Measurements from ENCODE around the gene SLC25A23. TPM values are rescaled to one million over a fixed set of nuclear protein-coding genes. Genes with fewer than 3 reads are reported as not detected.

The SLC25A23 gene
- total and polyA plus RNA-seq, 4 donors = 9.3 to 34.6 (median 22.7) TPM

- Histone ChIP-seq H3K27me3 (ENCODE audit: control insufficient read depth in 4 of 4, insufficient read depth in 4 of 4, low read length in 3 of 4) (no peaks in the 10 kb centered on the region), H3K9ac (ENCODE audit: low read depth in 1 of 2, low read length in 2 of 2) (no peak overlapping the region), H3K9me3 (ENCODE audit: control insufficient read depth in 4 of 4, low read length in 3 of 4) (no peaks in the 10 kb centered on the region), H3K4me3 (ENCODE audit: low read depth in 1 of 3, low read length in 3 of 3) (peak overlapping the region in 2 of 3 donors; percentile 7 to 42), H3K36me3 (ENCODE audit: control insufficient read depth in 4 of 4, insufficient read depth in 3 of 4, low read depth in 1 of 4, low read length in 3 of 4) (peaks cover under 1 to 7% (median 3%) of the 10 kb centered on the region in 4 donors), H3K4me1 (ENCODE audit: control insufficient read depth in 4 of 4, insufficient read depth in 4 of 4, low read length in 3 of 4) (peaks cover 1 to 32% (median 20%) of the 10 kb centered on the region in 4 donors), H3K27ac (ENCODE audit: low read depth in 1 of 2, low read length in 2 of 2) (peak overlapping the region; percentile 47 to 75)
- no peak for DNase-seq (ENCODE audit: low spot score)
- 95% methylated on average over 21 of the region's 21 CpGs for WGBS
- no peak for TF ChIP-seq TAF1 (conservative IDR thresholded peaks at IDR 0.05)
- no peak for TF ChIP-seq HNF4G (IDR thresholded peaks at IDR 0.05)
- no peak for TF ChIP-seq ZBTB33 (IDR thresholded peaks at IDR 0.05)
- no peak for TF ChIP-seq SP1 (IDR thresholded peaks at IDR 0.05)
- TF ChIP-seq EGR1 (IDR thresholded peaks at IDR 0.05; ENCODE audit: low read depth in 2 of 2) = no peak
These were observed 33.6 kb downstream of the SLC25A23 start for GRCh38 chr19:6425732-6426620.

GRCh38 chr19:6424939-6425731, 34.5 kb downstream of the SLC25A23 start:
- Histone ChIP-seq H3K27ac (ENCODE audit: low read depth in 1 of 2, low read length in 2 of 2) (peak overlapping the region; percentile 47 to 75), H3K9ac (ENCODE audit: low read depth in 1 of 2, low read length in 2 of 2) (no peak overlapping the region), H3K27me3 (ENCODE audit: control insufficient read depth in 4 of 4, insufficient read depth in 4 of 4, low read length in 3 of 4) (no peaks in the 10 kb centered on the region), H3K4me3 (ENCODE audit: low read depth in 1 of 3, low read length in 3 of 3) (peak overlapping the region in 2 of 3 donors; percentile 7 to 42), H3K36me3 (ENCODE audit: control insufficient read depth in 4 of 4, insufficient read depth in 3 of 4, low read depth in 1 of 4, low read length in 3 of 4) (peaks cover 4 to 15% (median 8%) of the 10 kb centered on the region in 4 donors), H3K4me1 (ENCODE audit: control insufficient read depth in 4 of 4, insufficient read depth in 4 of 4, low read length in 3 of 4) (peaks cover 1 to 32% (median 20%) of the 10 kb centered on the region in 4 donors), H3K9me3 (ENCODE audit: control insufficient read depth in 4 of 4, low read length in 3 of 4) (no peaks in the 10 kb centered on the region)
- peak; percentile 100 for TF ChIP-seq SP1 (IDR thresholded peaks at IDR 0.05)
- TF ChIP-seq FOXA2 (IDR thresholded peaks at IDR 0.05) = no peak
- peak; percentile 68 to 84 for TF ChIP-seq EGR1 (IDR thresholded peaks at IDR 0.05; ENCODE audit: low read depth in 2 of 2)
- TF ChIP-seq HNF4G (IDR thresholded peaks at IDR 0.05) = peak; percentile 20
- no peak for TF ChIP-seq CTCF (IDR thresholded peaks at IDR 0.05; ENCODE audit: low read depth, low read length, missing input control)
- no peak for TF ChIP-seq RAD21 (IDR thresholded peaks at IDR 0.05)
- no peak for TF ChIP-seq REST (IDR thresholded peaks at IDR 0.05)
- no peak for TF ChIP-seq JUND (IDR thresholded peaks at IDR 0.05)
- TF ChIP-seq GABPA (IDR thresholded peaks at IDR 0.05 in 1 of 2, conservative IDR thresholded peaks at IDR 0.05 in 1 of 2) = peak; percentile 57 to 78
- peak; percentile 14 for TF ChIP-seq FOXA1 (IDR thresholded peaks at IDR 0.05)
- TF ChIP-seq TAF1 (conservative IDR thresholded peaks at IDR 0.05) = no peak
- no peak for TF ChIP-seq ZBTB33 (IDR thresholded peaks at IDR 0.05)
- TF ChIP-seq MAX (IDR thresholded peaks at IDR 0.05) = peak; percentile 95
- TF ChIP-seq NR2F2 (IDR thresholded peaks at IDR 0.05) = peak; percentile 61
- peak; percentile 25 for TF ChIP-seq ATF3 (IDR thresholded peaks at IDR 0.05)
- peak; percentile 62 to 78 for TF ChIP-seq HNF4A (conservative IDR thresholded peaks at IDR 0.05)
- peak; percentile 7 to 43 for TF ChIP-seq RXRA (IDR thresholded peaks at IDR 0.05)
- TF ChIP-seq YY1 (IDR thresholded peaks at IDR 0.05) = peak; percentile 61
- DNase-seq (ENCODE audit: low spot score) = peak; percentile 98
- WGBS = 10% methylated on average over 43 of the region's 43 CpGs
